Measurements from ENCODE around the gene FBXW11.

DNA sequence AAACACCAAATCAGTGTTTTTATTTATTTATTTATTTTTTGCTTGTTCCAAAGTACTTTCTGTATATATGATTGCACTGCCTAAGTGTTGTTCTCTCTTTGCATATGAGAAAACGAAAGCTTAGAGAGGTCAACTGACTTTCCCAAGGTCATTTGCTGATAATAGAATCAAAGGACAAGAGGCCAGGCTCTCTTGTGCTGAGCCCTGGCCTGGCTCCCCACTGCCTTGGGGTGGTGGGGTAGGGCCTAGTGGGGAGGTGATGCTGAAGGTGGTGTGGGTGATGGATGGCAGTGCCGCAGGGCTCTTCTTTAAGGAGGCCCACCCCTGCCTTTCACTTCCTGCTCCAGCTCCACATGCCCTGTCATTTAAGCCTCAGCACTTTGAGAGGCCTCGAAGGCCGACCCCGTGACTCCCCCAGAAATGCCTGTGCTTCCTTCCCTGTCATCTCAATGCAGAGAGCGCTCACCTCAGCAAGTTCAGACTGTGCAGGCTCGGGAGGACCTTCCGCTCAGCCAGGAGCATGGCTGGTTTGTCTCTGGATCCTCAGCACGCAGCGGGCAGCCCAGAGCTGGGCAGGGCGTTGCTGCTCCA, 161.3 kb downstream of the FBXW11 start:
- no peak for TF ChIP-seq GTF3A (CRISPR knock-in tag; conservative IDR thresholded peaks at IDR 0.05)
- TF ChIP-seq POLR2AphosphoS5 (IDR thresholded peaks at IDR 0.05; ENCODE audit: low read depth, low read length): no peak
- TF ChIP-seq KLF9 (CRISPR knock-in tag; IDR thresholded peaks at IDR 0.05; ENCODE audit: low read depth): no peak
- TF ChIP-seq JUND (CRISPR knock-in tag; IDR thresholded peaks at IDR 0.05): no peak
- no peak for TF ChIP-seq BORCS8-MEF2B (CRISPR knock-in tag; IDR thresholded peaks at IDR 0.05)
- no peak for TF ChIP-seq FOXJ3 (CRISPR knock-in tag; IDR thresholded peaks at IDR 0.05; ENCODE audit: borderline replicate concordance)
- no peak for TF ChIP-seq ZZZ3 (CRISPR knock-in tag; IDR thresholded peaks at IDR 0.05; ENCODE audit: borderline replicate concordance)
- TF ChIP-seq, protein P1, sequence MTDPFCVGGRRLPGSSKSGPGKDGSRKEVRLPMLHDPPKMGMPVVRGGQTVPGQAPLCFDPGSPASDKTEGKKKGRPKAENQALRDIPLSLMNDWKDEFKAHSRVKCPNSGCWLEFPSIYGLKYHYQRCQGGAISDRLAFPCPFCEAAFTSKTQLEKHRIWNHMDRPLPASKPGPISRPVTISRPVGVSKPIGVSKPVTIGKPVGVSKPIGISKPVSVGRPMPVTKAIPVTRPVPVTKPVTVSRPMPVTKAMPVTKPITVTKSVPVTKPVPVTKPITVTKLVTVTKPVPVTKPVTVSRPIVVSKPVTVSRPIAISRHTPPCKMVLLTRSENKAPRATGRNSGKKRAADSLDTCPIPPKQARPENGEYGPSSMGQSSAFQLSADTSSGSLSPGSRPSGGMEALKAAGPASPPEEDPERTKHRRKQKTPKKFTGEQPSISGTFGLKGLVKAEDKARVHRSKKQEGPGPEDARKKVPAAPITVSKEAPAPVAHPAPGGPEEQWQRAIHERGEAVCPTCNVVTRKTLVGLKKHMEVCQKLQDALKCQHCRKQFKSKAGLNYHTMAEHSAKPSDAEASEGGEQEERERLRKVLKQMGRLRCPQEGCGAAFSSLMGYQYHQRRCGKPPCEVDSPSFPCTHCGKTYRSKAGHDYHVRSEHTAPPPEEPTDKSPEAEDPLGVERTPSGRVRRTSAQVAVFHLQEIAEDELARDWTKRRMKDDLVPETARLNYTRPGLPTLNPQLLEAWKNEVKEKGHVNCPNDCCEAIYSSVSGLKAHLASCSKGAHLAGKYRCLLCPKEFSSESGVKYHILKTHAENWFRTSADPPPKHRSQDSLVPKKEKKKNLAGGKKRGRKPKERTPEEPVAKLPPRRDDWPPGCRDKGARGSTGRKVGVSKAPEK (CRISPR knock-in tag; IDR thresholded peaks at IDR 0.05; ENCODE audit: borderline replicate concordance): no peak
- TF ChIP-seq SYNCRIP (IDR thresholded peaks at IDR 0.05; ENCODE audit: insufficient read depth, low read depth, low read length): no peak

All from HepG2 (cell line).